ENCODE results near the gene TNS4.
"Not testable (repeated sequence)": the region's sequence is repeated elsewhere in the genome, so short reads cannot be mapped to it uniquely, and the experiment has no call there.

Gene TNS4

GRCh38 chr17:40501499-40501911 is at the start of gene TNS4:
TSS of gene TNS4 (minus strand) at chr17:40501623. CDS start at chr17:40496425, 5,198 bp downstream.
- no peak for DNase-seq (ENCODE audit: low read depth)

DNA sequence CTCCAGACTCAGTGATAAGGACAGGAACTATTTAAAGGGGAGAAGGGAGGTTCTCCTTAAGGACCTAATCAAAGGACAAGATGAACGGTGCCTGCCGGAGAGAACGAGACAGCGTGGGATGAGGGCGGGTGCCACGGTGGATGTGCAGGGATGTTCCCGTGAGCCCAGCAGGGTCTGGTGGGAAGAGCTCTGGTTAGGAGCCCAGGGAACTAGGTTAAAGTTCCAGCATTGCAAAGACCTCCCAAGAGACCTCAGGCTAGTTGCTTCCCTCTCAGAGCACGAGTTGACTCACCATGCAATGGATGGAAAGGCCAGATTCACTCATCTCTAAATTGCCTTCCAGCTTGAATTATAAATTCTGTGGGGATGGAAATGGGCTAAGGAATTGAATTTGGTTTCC is 49.2 kb upstream of the TNS4 start:
- no peak for DNase-seq (ENCODE audit: low read depth)

GRCh38 chr17:40548982-40549685 is 47.7 kb upstream of the TNS4 start:
- no peak for DNase-seq (ENCODE audit: low read depth)

GRCh38 chr17:40548491-40548981 is 47.1 kb upstream of the TNS4 start:
- DNase-seq (ENCODE audit: low read depth) = no peak

- DNase-seq (ENCODE audit: low read depth) = no peak
Measured at GRCh38 chr17:40547785-40548478, 46.5 kb upstream of the TNS4 start.

DNA sequence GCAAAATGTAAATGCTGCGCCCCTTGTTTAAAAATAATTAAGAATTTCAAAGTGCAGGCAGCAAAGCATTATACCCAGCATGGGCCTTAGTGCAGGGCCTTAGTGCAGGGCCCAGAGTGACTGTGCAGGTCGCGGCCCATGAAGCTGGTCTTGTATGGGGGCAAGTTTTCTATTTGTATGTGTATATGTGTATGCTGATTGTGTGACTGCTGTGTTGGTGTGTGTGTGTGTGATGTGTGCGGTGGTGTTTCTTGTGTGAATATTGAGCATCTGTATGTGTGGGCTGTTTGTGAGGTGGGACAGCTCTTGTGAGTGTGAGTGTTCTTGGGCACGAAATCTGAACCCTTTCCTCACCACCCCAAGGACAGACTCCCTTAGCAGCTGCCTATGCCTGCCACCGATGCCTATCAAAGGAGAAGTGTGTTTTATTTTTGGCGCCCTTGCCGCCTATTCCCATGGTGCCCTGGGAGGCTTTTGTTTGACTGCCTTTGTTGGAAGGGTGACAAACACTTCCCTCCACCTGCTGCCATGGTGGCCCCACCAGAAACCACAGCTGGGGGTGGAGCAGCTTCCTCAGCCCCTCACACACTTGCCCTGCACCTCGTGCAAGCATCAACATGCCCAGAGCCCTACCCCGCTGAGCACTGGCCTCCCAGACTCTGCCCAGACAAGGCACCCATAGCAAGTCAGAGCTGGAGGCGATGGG is 45.8 kb upstream of the TNS4 start:
- DNase-seq (ENCODE audit: low read depth) = peak; percentile 52

DNA sequence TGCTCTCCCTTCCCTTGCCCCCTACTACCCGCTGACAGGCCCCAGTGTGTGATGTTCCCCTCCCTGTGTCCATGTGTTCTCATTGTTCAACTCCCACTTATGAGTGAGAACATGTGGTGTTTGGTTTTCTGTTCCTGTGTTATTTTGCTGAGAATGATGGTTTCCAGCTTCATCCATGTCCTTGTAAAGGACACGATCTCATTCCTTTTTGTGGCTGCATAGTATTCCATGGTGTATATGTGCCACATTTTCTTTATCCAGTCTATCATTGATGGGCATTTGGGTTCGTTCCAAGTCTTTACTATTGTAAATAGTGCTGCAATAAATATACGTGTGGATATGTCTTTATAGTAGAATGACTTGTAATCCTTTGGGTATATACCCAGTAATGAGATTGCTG is 45.1 kb upstream of the TNS4 start:
- not testable (repeated sequence) for DNase-seq (ENCODE audit: low read depth)

GRCh38 chr17:40545660-40546059 is 44.2 kb upstream of the TNS4 start:
- no peak for DNase-seq (ENCODE audit: low read depth)

DNA sequence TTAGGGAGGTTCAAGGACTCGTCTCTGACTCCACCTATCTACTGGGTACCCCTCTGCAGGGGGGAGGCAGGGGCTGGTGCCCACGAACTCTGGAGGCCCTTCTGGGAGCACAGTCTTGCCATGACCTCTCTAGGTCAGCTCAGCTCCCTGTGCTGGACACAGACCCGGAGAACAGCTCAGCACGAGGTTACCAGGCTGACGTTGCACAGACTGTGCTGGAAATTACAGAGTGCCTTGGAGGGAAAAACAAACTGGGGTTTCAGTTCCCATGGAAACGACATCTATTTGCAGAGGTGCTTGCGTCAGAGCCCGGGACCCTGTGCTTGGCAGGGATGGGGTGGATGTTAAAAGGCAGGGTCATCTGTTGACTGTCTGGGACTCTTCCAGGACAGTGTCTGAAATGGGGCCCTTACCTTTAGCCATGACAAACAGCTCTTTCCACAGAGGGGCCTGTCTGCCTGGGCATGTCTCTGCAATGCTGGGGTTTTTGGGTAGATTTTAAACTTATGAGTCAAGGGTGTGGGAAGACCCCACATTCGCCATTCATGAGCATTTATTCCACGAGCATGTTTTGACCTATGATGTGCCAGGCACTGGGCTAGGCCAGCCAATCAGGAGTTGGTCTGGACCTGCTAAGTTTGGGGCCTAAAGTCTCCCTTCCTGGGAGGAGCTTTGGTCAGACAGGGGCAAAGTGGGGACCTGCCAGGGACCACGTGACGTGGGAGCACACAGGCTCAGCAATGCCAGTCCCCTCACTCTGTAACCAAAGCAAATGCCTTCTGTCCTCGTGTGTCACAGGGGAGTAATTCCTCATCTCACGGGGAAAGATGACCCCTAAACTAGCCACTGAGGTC is 41.4 kb upstream of the TNS4 start:
- DNase-seq (ENCODE audit: low read depth) = no peak

GRCh38 chr17:40541873-40542557 is 40.6 kb upstream of the TNS4 start:
- no peak for DNase-seq (ENCODE audit: low read depth)

DNA sequence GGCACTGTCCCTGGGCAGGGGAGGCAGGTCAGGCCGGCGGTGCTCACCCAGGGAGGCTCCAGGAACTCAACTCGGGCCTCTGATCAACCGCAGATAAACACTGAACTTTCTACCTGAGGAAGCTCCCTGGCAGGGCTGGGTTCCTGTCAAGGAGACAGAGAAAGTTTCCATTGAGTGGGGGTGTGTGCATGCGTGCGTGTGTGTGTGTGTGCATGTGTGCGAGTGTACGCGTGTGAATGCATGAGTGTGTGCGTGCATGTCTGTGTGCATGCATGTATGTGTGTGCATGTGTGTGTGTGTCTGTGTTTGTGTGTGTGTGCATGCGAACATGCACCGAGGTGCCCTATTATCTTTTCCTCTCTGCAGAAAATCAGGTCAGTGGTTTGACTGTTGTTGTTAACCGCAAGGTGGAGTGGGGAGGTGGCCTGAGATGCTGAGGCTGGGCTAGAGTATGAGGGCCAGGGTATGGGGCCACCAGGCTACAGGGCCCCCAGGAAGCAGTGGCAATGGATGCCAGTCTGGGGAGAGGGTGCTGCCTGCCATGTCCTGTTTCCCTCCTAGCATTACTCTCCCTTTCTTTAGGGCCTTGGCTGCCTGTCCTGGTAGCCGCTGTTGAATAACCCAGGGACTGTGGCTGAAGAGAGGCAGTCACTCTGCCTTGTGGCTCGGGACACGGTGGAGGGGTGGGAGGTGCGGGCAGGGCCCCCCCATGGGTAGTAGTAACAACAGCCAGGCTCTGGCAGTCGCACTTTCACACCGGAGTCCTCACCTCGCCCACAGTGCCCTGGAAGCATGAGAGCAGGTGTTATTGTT is 39.8 kb upstream of the TNS4 start:
- peak; percentile 50 for DNase-seq (ENCODE audit: low read depth)

DNA sequence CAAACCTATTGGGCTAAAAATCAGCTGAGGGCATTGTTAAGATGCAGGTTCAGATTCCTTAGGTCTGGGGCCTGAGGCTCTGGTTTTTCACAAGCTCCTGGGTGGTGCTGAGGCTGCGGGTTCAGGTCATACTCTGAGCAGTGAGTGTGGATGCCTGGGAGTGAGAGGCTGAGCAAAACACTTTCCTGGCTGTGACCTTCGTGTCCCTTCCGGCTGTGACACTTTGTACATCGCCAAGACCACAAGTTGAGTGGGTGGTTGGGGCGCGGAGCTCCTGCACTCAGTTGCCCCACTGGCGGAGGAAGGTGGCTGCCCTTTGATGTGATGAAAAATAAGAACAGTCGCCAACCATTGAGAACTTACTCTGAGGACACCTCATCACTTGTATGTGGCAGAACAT is 39.0 kb upstream of the TNS4 start:
- DNase-seq (ENCODE audit: low read depth) = peak; percentile 45

DNA sequence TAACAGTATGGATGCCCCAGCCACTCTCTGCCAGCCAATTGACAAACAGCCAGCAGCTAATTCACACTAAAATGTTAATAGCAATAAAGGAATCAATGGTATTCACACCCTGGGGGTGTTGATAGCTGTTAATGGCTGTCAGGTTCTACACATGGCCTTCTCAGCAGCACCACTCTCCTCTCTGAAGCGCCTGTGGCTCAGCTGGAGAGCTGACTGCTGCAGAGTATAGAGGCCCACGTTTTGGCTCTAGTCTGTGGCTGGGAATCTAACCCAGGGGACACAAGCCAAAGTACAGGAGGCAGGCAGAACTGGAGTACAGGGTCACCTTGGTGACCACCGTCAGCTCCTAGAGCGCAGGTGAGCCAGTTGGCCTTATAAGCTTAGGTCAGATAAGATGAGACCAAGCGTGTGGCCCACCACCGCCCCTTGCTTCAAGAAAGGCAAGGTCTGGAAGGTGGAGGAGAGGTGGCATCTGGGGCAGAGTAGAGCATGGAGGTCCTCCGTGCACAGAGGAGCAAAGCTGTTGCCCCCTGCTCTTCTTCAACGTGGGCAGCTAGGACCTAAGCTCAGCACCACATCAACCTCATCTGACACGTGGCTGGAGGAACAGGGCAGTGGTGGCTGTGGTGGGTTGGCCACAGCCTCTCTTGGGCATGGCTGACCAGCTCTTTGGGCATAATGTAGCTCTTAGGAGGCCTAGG is 38.4 kb upstream of the TNS4 start:
- DNase-seq (ENCODE audit: low read depth) = no peak

- no peak for DNase-seq (ENCODE audit: low read depth)
Measured at GRCh38 chr17:40538936-40539705, 37.7 kb upstream of the TNS4 start.

- DNase-seq (ENCODE audit: low read depth) = no peak
Measured at GRCh38 chr17:40538019-40538935, 36.9 kb upstream of the TNS4 start.

DNA sequence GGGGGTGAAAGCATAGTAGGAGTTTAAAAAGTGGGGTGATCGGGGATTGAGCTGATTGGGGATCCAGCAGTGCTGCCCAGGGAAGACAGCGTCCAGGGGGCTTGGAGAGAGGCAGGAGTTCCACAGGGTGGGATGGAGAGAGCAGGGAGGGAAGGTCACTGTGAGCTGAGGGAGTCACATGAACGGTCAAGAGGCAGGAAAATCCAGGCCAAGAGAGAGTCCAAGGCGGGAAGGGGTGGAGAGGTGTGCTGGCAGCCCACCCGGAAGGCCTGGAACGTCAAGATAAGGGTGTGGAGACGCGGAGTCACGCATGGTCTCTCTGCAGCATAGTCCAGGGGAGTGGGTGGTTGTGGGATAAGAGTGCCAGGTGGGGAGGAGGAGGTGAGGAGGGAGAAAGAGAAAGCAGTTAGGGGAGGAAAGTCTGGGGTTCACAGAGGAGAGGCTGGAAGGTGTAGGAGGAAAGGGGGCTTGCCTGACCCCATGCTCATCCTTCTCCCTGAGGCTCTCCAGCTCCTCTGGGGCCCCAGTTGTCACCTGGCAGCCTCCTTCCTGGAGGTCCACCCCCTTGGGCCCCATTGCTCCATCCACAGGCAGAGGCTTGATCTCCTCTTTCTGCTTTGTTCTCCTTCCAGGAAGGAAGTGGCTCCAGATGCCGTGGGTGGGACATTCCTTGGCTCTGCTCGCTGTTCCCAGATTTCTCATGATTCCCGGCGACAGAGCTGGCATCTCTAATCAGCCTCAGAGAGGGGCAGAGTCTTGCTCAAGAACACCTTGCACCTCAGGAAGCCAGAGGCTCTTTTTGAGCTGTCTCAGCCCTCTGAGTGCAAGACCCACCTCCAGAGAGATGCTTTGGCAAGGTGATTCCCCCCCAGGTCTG is 35.1 kb upstream of the TNS4 start:
- DNase-seq (ENCODE audit: low read depth) = no peak

DNA sequence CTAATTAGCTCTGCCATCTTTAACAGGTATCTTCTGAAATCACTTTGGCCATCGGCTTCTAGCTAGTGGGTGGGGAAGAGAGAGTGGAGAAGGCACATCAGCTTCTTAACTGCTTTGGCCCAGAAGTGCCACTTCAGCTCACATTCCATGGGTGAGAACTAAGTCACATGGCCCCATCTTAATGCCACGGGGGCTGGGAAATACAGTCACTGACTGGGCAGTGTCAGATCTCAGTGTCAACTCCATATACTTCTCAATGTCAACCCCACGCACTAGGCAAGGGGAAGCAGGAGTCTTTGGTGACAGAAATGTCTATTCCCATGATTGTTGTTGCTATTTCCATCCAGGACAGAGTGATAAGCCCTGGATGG is 34.5 kb upstream of the TNS4 start:
- no peak for DNase-seq (ENCODE audit: low read depth)
